Heart left ventricle (tissue), 16 donors: ENCODE results near the gene PRKG1. TPM values are rescaled to one million over a fixed set of nuclear protein-coding genes. Genes with fewer than 3 reads are reported as not detected.

Experiments used
- ATAC-seq, 4 donors: fragments of 200-7000 bp; cut with Tn5 transposase; one replicate each; pipeline ENCODE4 v1.9.1; 2020 to 2022; ENCODE audit warnings: moderate library complexity in 4 of 4, mild to moderate bottlenecking in 3 of 4, moderate number of reproducible peaks in 1 of 4
- DNase-seq, 5 donors: peaks; one replicate each; pipeline ENCODE4 v3.0.0-alpha.2; 2020
- H3K27ac ChIP-seq, 12 donors: fragments of 200-600 bp; sonication (generic) in 4 of 12; one replicate each; pipeline versions ENCODE4 v1.5.0 to v1.8.0; 2016 to 2022; ENCODE audit warnings: mild to moderate bottlenecking in 2 of 12
- H3K27me3 ChIP-seq, 9 donors: fragments of 200-600 bp; sonication (generic) in 2 of 9; one replicate each; pipeline versions ENCODE4 v1.5.1 to v1.8.0; 2016 to 2022; ENCODE audit warnings: mild to moderate bottlenecking in 3 of 9
- H3K36me3 ChIP-seq, 9 donors: fragments of 200-600 bp; sonication (generic) in 2 of 9; one replicate each; pipeline versions ENCODE4 v1.5.0 to v1.8.0; 2018 to 2022; ENCODE audit warnings: mild to moderate bottlenecking in 2 of 9
- H3K4me1 ChIP-seq, 12 donors: fragments of 200-600 bp; sonication (generic) in 4 of 12; one replicate each; pipeline versions ENCODE4 v1.5.0 to v1.8.0; 2016 to 2022; ENCODE audit warnings: mild to moderate bottlenecking in 3 of 12
- H3K4me3 ChIP-seq, 12 donors: fragments of 200-600 bp; sonication (generic) in 4 of 12; one replicate each; pipeline versions ENCODE4 v1.5.0 to v1.8.0; 2017 to 2022; ENCODE audit warnings: mild to moderate bottlenecking in 9 of 12, moderate library complexity in 4 of 12
- H3K9me3 ChIP-seq, 12 donors: fragments of 200-600 bp; sonication (generic) in 4 of 12; one replicate each; pipeline versions ENCODE4 v1.5.0 to v1.8.0; 2016 to 2022; ENCODE audit warnings: mild to moderate bottlenecking in 1 of 12
- POLR2A ChIP-seq, 2 donors: fragments of 450-650 bp; IDR thresholded peaks; one replicate each; pipeline ENCODE4 v1.6.1; 2017; ENCODE audit warnings: antibody characterized with exemption in 2 of 2, mild to moderate bottlenecking in 2 of 2, moderate library complexity in 2 of 2
- WGBS, 4 donors: extraction: QIAGEN DNeasy Blood & Tissue Kit in 2 of 4; methylation state at CpG; one replicate each; pipeline versions ENCODE4 v1.1.5 to v1.1.7; 2013 to 2018; 5-methylcytosine and 5-hydroxymethylcytosine counted together
- intact Hi-C, 10 donors: fragments of 100-400 bp; cut with DNase I; formaldehyde crosslinking; loops; one replicate each; pipeline versions ENCODE4 v1.11.1 to v1.14.2; 2022
- polyA plus RNA-seq, 2 donors: library from polyadenylated mRNA; stranded (reverse); fragments of 200-250 nt; gene quantifications; one replicate each; pipeline ENCODE4 v1.2.3, GENCODE V29; 2013
- total RNA-seq, 9 donors: library from RNA; depleted of rRNA in 2 of 9; stranded (reverse); fragments of >200 nt in 2 of 9; fragmentation: NEBNext Ultra II Directional in 3 of 9; extraction: Animal tissue kit (Norgen Biotek cat#: 25700) in 3 of 9; gene quantifications; one replicate each; pipeline versions ENCODE4 v1.1.0 to v1.2.4, GENCODE V29; 2016 to 2023
- TF ChIP-seq, protein P1 (sequence below), 12 donors: fragments of 200-600 bp; sonication (generic) in 4 of 12; IDR thresholded peaks; one replicate each; pipeline versions ENCODE4 v1.5.0 to v1.8.0; 2018 to 2022; ENCODE audit warnings: antibody characterized with exemption in 12 of 12, mild to moderate bottlenecking in 5 of 12
- donor health status: ischemic (EF 13 %, LVEDD 7.1; RV severe dilation, severe dysfunction).
- donor health status: healthy with polysubstance abuse.
- donor health status: DM: no; HTN: yes; CAD: no.
- donor health status: DM: no; HTN: no; CAD: no.
- donor health status: ischemic (EF 25% LVEDD 6.9; RV normal size, moderate dysfunction).
- donor health status: ischemic (EF 25% LVEDD 5.7; RV mildly dilated, moderate dysfunction).
- donor health status: healthy.
- donor health status: DM: yes; HTN: yes; CAD: no.
- donor health status: ischemic (EF 35%, LVEDD 5.7; RV mildly dilated, moderate dysfunction).
- donor health status: nonischemic (EF 11% LVEDD 7.7; RV severe dilation, severe dysfunction).
- donor health status: DM: yes; HTN: yes; CAD: no.
- donor health status: PGD.
- donor health status: ischemic (EF 29% LVEDD 5.4; RV normal size, mild dysfunction).
- donor health status: nonischemic (EF 23%, LVEDD 6.1; RV moderate dilation, normal function).

PRKG1 gene
- total and polyA plus RNA-seq, 11 donors = 5.5 to 37.3 (median 29.3) TPM

DNA sequence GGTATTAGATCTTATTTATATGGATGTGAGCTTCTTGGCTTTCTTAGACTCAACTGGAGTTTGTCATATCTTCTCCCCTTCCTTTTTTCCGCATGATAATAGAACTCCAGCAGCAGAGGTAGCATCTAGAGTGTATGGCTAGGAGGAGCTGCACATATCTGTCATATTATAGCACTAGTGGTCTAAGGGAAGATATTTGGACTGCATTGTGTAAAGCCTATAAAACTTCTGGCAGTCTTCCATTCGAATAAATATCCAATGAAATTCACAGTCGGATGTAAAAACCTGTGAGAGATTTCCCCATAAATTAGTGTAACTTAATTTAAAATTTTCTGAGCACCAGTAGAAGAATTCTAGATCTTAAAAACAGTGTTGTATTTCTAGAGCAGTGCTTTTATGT, 123.9 kb downstream of the PRKG1 start:
- 62 to 92% (median 78%) methylated on average over 3 of the region's 3 CpGs for WGBS, 4 donors
- Histone ChIP-seq H3K9me3 (no peaks in the 10 kb centered on the region), H3K27me3 (no peaks in the 10 kb centered on the region), H3K4me3 (no peak overlapping the region), H3K27ac (no peak overlapping the region), H3K36me3 (no peaks in the 10 kb centered on the region), H3K4me1 (no peaks in the 10 kb centered on the region)
- DNase-seq (no peak), ATAC-seq (no peak)
- intact Hi-C loops = no loop called here
- no peak for TF ChIP-seq POLR2A (IDR thresholded peaks at IDR 0.05)
- TF ChIP-seq, protein P1, sequence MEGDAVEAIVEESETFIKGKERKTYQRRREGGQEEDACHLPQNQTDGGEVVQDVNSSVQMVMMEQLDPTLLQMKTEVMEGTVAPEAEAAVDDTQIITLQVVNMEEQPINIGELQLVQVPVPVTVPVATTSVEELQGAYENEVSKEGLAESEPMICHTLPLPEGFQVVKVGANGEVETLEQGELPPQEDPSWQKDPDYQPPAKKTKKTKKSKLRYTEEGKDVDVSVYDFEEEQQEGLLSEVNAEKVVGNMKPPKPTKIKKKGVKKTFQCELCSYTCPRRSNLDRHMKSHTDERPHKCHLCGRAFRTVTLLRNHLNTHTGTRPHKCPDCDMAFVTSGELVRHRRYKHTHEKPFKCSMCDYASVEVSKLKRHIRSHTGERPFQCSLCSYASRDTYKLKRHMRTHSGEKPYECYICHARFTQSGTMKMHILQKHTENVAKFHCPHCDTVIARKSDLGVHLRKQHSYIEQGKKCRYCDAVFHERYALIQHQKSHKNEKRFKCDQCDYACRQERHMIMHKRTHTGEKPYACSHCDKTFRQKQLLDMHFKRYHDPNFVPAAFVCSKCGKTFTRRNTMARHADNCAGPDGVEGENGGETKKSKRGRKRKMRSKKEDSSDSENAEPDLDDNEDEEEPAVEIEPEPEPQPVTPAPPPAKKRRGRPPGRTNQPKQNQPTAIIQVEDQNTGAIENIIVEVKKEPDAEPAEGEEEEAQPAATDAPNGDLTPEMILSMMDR (IDR thresholded peaks at IDR 0.05) = no peak

DNA sequence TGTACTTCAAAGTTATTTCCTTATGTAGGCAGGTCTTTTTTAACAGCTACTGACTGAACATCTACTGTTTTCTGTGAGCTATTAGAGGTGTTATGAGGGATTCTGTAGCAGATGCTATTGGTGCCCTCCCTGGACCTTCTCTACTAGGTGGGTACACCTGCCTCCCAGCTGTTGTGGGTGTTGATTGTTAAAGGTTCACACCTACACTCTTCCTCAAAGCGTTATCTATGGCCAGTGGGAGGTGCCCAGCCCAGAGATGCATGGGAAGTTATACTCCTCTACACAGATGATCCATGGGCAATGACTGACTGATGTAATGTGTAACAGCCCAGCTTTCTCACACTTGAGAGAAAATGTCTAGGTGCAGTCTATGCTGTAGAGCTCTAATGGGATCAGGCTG, 127.7 kb downstream of the PRKG1 start:
- Histone ChIP-seq H3K27ac (no peak overlapping the region), H3K36me3 (no peaks in the 10 kb centered on the region), H3K4me1 (peaks cover 0 to 10% (median 0%) of the 10 kb centered on the region in 12 donors), H3K9me3 (no peaks in the 10 kb centered on the region), H3K27me3 (no peaks in the 10 kb centered on the region), H3K4me3 (no peak overlapping the region)
- ATAC-seq (peak in 1 of 4 donors; percentile 22), DNase-seq (no peak)
- TF ChIP-seq, protein P1 (IDR thresholded peaks at IDR 0.05) = no peak
- no peak for TF ChIP-seq POLR2A (IDR thresholded peaks at IDR 0.05)
- 85 to 90% (median 89%) methylated on average over 1 of the region's 1 CpG for WGBS, 4 donors
- intact Hi-C loops = loop anchor here in 1 of 10 donors (10.0 kb wide), 1 partner anchor 117 kb away; no protein-coding TSS in a partner anchor

DNA sequence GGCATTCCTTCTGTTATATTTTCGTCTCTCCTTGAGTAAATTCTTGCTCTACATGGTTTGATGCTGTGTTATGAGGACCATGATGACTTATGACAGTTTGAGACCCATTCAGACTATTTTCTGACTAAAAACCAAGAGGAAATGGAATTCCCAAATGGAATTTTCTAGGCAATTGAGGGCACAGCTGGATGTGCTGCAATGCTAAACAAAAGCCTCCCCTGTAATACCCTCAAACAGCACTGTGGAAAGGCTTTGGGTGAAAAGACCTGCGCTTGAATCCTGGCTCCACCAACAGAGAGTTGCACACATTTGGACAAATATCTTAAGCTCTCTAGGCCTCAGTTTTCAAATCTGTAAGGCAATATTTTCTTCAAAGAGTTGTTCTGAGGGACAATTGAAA, 129.1 kb downstream of the PRKG1 start:
- Histone ChIP-seq H3K4me3 (no peak overlapping the region), H3K36me3 (no peaks in the 10 kb centered on the region), H3K27me3 (no peaks in the 10 kb centered on the region), H3K27ac (peak overlapping the region in 2 of 12 donors; percentile 6 to 11), H3K4me1 (peaks cover 0 to 21% (median 3%) of the 10 kb centered on the region in 12 donors), H3K9me3 (no peaks in the 10 kb centered on the region)
- DNase-seq = no peak
- WGBS, 4 donors = 85 to 95% (median 91%) methylated on average over 2 of the region's 2 CpGs
- intact Hi-C loops = loop anchor here in 1 of 10 donors (10.0 kb wide), 1 partner anchor 119 kb away; no protein-coding TSS in a partner anchor
- TF ChIP-seq, protein P1 (IDR thresholded peaks at IDR 0.05) = no peak
- TF ChIP-seq POLR2A (IDR thresholded peaks at IDR 0.05) = no peak
- ATAC-seq = no peak

DNA sequence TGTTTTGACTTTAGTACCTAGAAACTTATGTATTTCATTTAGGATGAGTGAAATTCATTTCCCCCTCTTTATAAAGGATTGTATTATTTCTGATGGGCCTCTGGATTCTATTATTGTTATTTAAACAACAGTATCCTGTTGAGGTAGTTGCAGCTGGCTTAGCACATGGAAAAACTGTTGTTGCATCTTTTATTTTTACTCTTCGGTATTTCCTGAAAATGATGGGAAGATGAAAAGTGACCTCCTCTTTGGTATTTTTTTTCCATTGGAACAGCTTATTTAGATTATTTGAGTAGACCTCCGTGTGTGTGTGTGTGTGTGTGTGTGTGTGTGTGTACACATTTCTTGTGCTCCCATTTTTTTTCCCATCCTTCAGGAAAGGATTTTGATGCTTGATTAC, 129.8 kb downstream of the PRKG1 start:
- TF ChIP-seq, protein P1 (IDR thresholded peaks at IDR 0.05) = no peak
- no peak for TF ChIP-seq POLR2A (IDR thresholded peaks at IDR 0.05)
- intact Hi-C loops = loop anchor here in 1 of 10 donors (10.0 kb wide), 1 partner anchor 119 kb away; no protein-coding TSS in a partner anchor
- WGBS, 4 donors = 28 to 64% (median 36%) methylated on average over 2 of the region's 2 CpGs
- no peaks in the 10 kb centered on the region for H3K9me3 ChIP-seq
- ATAC-seq = no peak
- no peak overlapping the region for H3K4me3 ChIP-seq
- H3K27me3 ChIP-seq = no peaks in the 10 kb centered on the region
- peak overlapping the region in 2 of 12 donors; percentile 6 to 11 for H3K27ac ChIP-seq
- peaks cover 0 to 28% (median 8%) of the 10 kb centered on the region in 12 donors for H3K4me1 ChIP-seq
- no peak for DNase-seq
- H3K36me3 ChIP-seq = no peaks in the 10 kb centered on the region
